ENCODE results near the gene TTC22. TPM values are rescaled to one million over a fixed set of nuclear protein-coding genes. Genes with fewer than 3 reads are reported as not detected.

TTC22 gene
- total and polyA plus RNA-seq, 2 experiments from 2014 or later = 8.1 to 9.0 TPM

- no peak overlapping the region for H3K4me2 ChIP-seq
- DNase-seq (ENCODE audit: low spot score) = peak; percentile 3
- no peak overlapping the region for H2AFZ ChIP-seq
- no peaks in the 10 kb centered on the region for H3K79me2 ChIP-seq
- H4K20me1 ChIP-seq (ENCODE audit: insufficient read depth, poor library complexity, severe bottlenecking) = no peaks in the 10 kb centered on the region
- no peak overlapping the region for H3K27ac ChIP-seq
- WGBS (ENCODE audit: low lambda C conversion rate, missing lambda C conversion rate) = 84% methylated on average over 10 of the region's 10 CpGs
- TF ChIP-seq EZH2 (IDR thresholded peaks at IDR 0.05; ENCODE audit: borderline replicate concordance) (no peak), CTCF (IDR thresholded peaks at IDR 0.05; ENCODE audit: poor library complexity) (no peak), EZH2phosphoT487 (IDR thresholded peaks at IDR 0.05; ENCODE audit: low read depth, severe bottlenecking, unreplicated experiment) (no peak)
- H3K9me2 ChIP-seq (replicated peaks; ENCODE audit: insufficient read depth) = no peaks in the 10 kb centered on the region
- no peak overlapping the region for H3K4me3 ChIP-seq
- no peaks in the 10 kb centered on the region for H3K9me3 ChIP-seq (ENCODE audit: low read depth)
- H3K36me3 ChIP-seq (replicated peaks; ENCODE audit: insufficient read depth, low read depth) = no peaks in the 10 kb centered on the region
- H3K4me1 ChIP-seq (ENCODE audit: insufficient read depth) = no peaks in the 10 kb centered on the region
- no peaks in the 10 kb centered on the region for H3K27me3 ChIP-seq
These were observed 13.0 kb upstream of the TTC22 start for GRCh38 chr1:54814126-54814498.

- DNase-seq (ENCODE audit: low spot score) = no peak
- WGBS (ENCODE audit: low lambda C conversion rate, missing lambda C conversion rate) = 64% methylated on average over 13 of the region's 13 CpGs
- Histone ChIP-seq H3K27me3 (no peaks in the 10 kb centered on the region), H3K36me3 (replicated peaks; ENCODE audit: insufficient read depth, low read depth) (no peaks in the 10 kb centered on the region), H3K4me3 (no peak overlapping the region), H3K27ac (no peak overlapping the region), H2AFZ (no peak overlapping the region), H3K79me2 (no peaks in the 10 kb centered on the region), H4K20me1 (ENCODE audit: insufficient read depth, poor library complexity, severe bottlenecking) (no peaks in the 10 kb centered on the region), H3K4me1 (ENCODE audit: insufficient read depth) (no peaks in the 10 kb centered on the region), H3K4me2 (no peak overlapping the region), H3K9me2 (replicated peaks; ENCODE audit: insufficient read depth) (no peaks in the 10 kb centered on the region), H3K9me3 (ENCODE audit: low read depth) (no peaks in the 10 kb centered on the region)
- TF ChIP-seq EZH2phosphoT487 (IDR thresholded peaks at IDR 0.05; ENCODE audit: low read depth, severe bottlenecking, unreplicated experiment) (no peak), CTCF (IDR thresholded peaks at IDR 0.05; ENCODE audit: poor library complexity) (no peak), EZH2 (IDR thresholded peaks at IDR 0.05; ENCODE audit: borderline replicate concordance) (no peak)
These were observed 12.5 kb upstream of the TTC22 start for GRCh38 chr1:54813485-54814125.

GRCh38 chr1:54812801-54813484 is 11.8 kb upstream of the TTC22 start:
- H3K27me3 ChIP-seq = no peaks in the 10 kb centered on the region

More at GRCh38 chr1:54812801-54813484, 11.8 kb upstream of the TTC22 start:
- peak; percentile 2 for DNase-seq (ENCODE audit: low spot score)
- Histone ChIP-seq H3K9me2 (replicated peaks; ENCODE audit: insufficient read depth) (no peaks in the 10 kb centered on the region), H3K36me3 (replicated peaks; ENCODE audit: insufficient read depth, low read depth) (no peaks in the 10 kb centered on the region), H3K4me3 (no peak overlapping the region), H2AFZ (no peak overlapping the region), H3K27ac (no peak overlapping the region), H3K4me2 (no peak overlapping the region), H3K9me3 (ENCODE audit: low read depth) (no peaks in the 10 kb centered on the region), H3K79me2 (no peaks in the 10 kb centered on the region), H3K4me1 (ENCODE audit: insufficient read depth) (no peaks in the 10 kb centered on the region), H4K20me1 (ENCODE audit: insufficient read depth, poor library complexity, severe bottlenecking) (no peaks in the 10 kb centered on the region)
- TF ChIP-seq CTCF (IDR thresholded peaks at IDR 0.05; ENCODE audit: poor library complexity) = no peak
- TF ChIP-seq EZH2phosphoT487 (IDR thresholded peaks at IDR 0.05; ENCODE audit: low read depth, severe bottlenecking, unreplicated experiment) = no peak
- TF ChIP-seq EZH2 (IDR thresholded peaks at IDR 0.05; ENCODE audit: borderline replicate concordance) = no peak
- WGBS (ENCODE audit: low lambda C conversion rate, missing lambda C conversion rate) = 87% methylated on average over 13 of the region's 13 CpGs

Measured in hepatocyte (in vitro differentiated cells).